H1 (cell line): Measurements from ENCODE around the gene SMYD4. TPM values are rescaled to one million over a fixed set of nuclear protein-coding genes. Genes with fewer than 3 reads are reported as not detected.

Experiments used
- ASH2L ChIP-seq: fragments of 200-600, 300-600 bp; sonication (generic); IDR thresholded peaks from one replicate; pipeline ENCODE4 v1.7.1; 2017; ENCODE audit warnings: low read length
- BACH1 ChIP-seq: IDR thresholded peaks from 2 replicates; pipeline ENCODE4 v1.6.1; 2012; ENCODE audit warnings: low read length, improper control_type of control experiment
- CBX8 ChIP-seq: fragments of 300-800, 300-1000 bp; sonication (generic); IDR thresholded peaks from 2 replicates; pipeline ENCODE4 v1.7.1; 2016; ENCODE audit warnings: low read depth, low read length, borderline replicate concordance
- CHD7 ChIP-seq: fragments of 300-600 bp; sonication (generic); IDR thresholded peaks from 2 replicates; pipeline ENCODE4 v1.7.1; 2012; ENCODE audit warnings: low read length, moderate library complexity, mild to moderate bottlenecking, inconsistent platforms; ENCODE audit not compliant: insufficient replicate concordance
- HDAC2 ChIP-seq, 2 experiments: fragments of 300-600 bp in 1 of 2; sonication (generic) in 1 of 2; IDR thresholded peaks; 2 replicates each; pipeline ENCODE4 v1.6.1; 2011 to 2012; ENCODE audit warnings: low read depth in 2 of 2, low read length in 2 of 2, mild to moderate bottlenecking in 2 of 2, moderate library complexity in 2 of 2, borderline replicate concordance in 1 of 2, inconsistent platforms in 1 of 2
- KDM1A ChIP-seq: fragments of 200-600, 300-600 bp; sonication (generic); IDR thresholded peaks from 2 replicates; pipeline ENCODE4 v1.7.1; 2016; ENCODE audit warnings: mild to moderate bottlenecking, low read length, borderline replicate concordance
- RAD21 ChIP-seq, 2 experiments: IDR thresholded peaks in 1 of 2; conservative IDR thresholded peaks in 1 of 2; 2 replicates each; pipeline ENCODE4 v1.6.1; 2011; ENCODE audit warnings: low read depth in 2 of 2, low read length in 2 of 2, improper control_type of control experiment in 1 of 2, inconsistent platforms in 1 of 2, mild to moderate bottlenecking in 1 of 2, moderate library complexity in 1 of 2
- RXRA ChIP-seq: IDR thresholded peaks from 2 replicates; pipeline ENCODE4 v1.6.1; 2011; ENCODE audit warnings: low read depth, mild to moderate bottlenecking, low read length, moderate library complexity; ENCODE audit not compliant: insufficient read depth
- SRF ChIP-seq: IDR thresholded peaks from 2 replicates; pipeline ENCODE4 v1.6.1; 2011; ENCODE audit warnings: mild to moderate bottlenecking, low read depth, low read length, moderate library complexity
- TCF12 ChIP-seq: IDR thresholded peaks from 2 replicates; pipeline ENCODE4 v1.6.1; 2011; ENCODE audit warnings: low read depth, mild to moderate bottlenecking, low read length
- polyA plus RNA-seq, 7 experiments: library from polyadenylated mRNA; depleted of rRNA in 3 of 7; stranded (reverse) in 5 of 7; unstranded in 2 of 7; fragments of >200 nt in 5 of 7; fragments of 200-250 nt in 2 of 7; gene quantifications; 1 replicate in 5 of 7; 2 replicates in 1 of 7; 4 replicates in 1 of 7; pipeline versions ENCODE4 v1.2.1 to v1.2.3, GENCODE V29; 2011 to 2013; ENCODE audit warnings: missing spikeins in 2 of 7, mixed read lengths in 2 of 7
- total RNA-seq: library from RNA; stranded (reverse); fragmentation: NEBNext Ultra II Directional; extraction: Animal tissue kit (Norgen Biotek cat#: 25700); gene quantifications from 2 replicates; pipeline ENCODE4 v1.2.1, GENCODE V29; 2021

The SMYD4 gene
- total and polyA plus RNA-seq, 2 of the 8 experiments (the other 6 are each of a cell fraction or from before 2014, with no cell fraction given) = 10.5 to 23.4 TPM

DNA sequence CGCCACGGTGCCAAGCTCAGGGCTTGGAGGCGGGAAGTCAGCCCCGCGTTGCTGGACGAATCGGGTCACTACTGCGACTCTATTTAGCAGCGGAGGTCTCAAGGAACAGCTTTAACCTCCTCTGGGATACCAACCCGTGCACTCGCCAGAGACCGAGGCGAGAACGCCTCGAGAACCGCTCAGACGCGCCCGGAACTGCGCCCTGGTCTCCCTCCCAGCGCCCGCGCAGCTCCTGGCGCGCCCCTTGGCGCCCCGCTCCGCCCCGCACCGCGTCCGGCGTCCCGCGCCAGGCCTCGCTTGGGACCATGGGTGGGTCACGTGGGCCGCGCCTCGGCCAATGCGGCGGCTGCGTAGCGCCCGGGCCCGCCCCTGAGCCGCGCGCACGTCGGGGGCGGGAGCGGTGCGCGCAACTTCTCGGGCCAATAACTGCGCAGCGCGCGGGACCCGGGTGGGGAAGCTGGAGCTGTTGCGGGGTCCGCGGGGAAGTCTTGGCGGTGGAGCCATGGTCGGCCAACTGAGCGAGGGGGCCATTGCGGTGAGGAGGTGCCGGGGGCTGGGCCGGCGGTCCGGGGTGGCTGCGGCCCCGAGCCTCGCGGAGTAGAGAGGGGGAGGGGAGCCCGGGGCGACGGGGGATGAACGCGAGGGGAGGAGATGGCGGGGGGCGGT, at the start of gene SMYD4, which contains the start of gene RPA1 (continued):
- TF ChIP-seq CHD7 (no peak), RXRA (no peak), HDAC2 (IDR thresholded peaks at IDR 0.05; ENCODE audit: borderline replicate concordance in 1 of 2, low read depth in 2 of 2, low read length in 2 of 2) (peak in 1 of 2 experiments; percentile 61; a peak in 1 of 4 replicates), BACH1 (no peak), TCF12 (no peak), CBX8 (no peak), ASH2L (peak; percentile 62), KDM1A (0 out of 2 replicates have a peak, but pooled peaks have one; percentile 23), RAD21 (IDR thresholded peaks at IDR 0.05 in 1 of 2, conservative IDR thresholded peaks at IDR 0.05 in 1 of 2; ENCODE audit: low read depth in 2 of 2, low read length in 2 of 2) (no peak), SRF (no peak)
